Fibroblast of villous mesenchyme (primary cell): ENCODE data around the gene POLN. TPM values are rescaled to one million over a fixed set of nuclear protein-coding genes. Genes with fewer than 3 reads are reported as not detected.

Experiments used
- DNase-seq: peaks from one replicate; pipeline ENCODE4 v3.0.0-alpha.2; 2010; ENCODE audit warnings: low read depth
- H3K4me3 ChIP-seq: 2 replicates; pipeline ENCODE4 v1.5.1; 2011; ENCODE audit warnings: low read depth, mild to moderate bottlenecking, low read length
- CTCF ChIP-seq: IDR thresholded peaks from 2 replicates; pipeline ENCODE4 v1.5.1; 2012; ENCODE audit warnings: low read depth, mild to moderate bottlenecking, low read length; ENCODE audit not compliant: insufficient read depth
- total RNA-seq: library from RNA; depleted of rRNA; stranded (reverse); fragments of >200 nt; gene quantifications from 2 replicates; pipeline ENCODE4 v1.2.3, GENCODE V29; 2012

The POLN gene
- total RNA-seq, 1 donor, result 4.7 TPM

GRCh38 chr4:2048831-2049230 lies 193.1 kb downstream of the POLN start:
- H3K4me3 ChIP-seq, result no peak overlapping the region
- TF ChIP-seq CTCF, result no peak

GRCh38 chr4:2047781-2048581 lies 193.9 kb downstream of the POLN start:
- no peak for DNase-seq
- no peak overlapping the region for H3K4me3 ChIP-seq
- TF ChIP-seq CTCF, result no peak

More at GRCh38 chr4:2048831-2049230, 193.1 kb downstream of the POLN start:
- DNase-seq, result no peak

DNA sequence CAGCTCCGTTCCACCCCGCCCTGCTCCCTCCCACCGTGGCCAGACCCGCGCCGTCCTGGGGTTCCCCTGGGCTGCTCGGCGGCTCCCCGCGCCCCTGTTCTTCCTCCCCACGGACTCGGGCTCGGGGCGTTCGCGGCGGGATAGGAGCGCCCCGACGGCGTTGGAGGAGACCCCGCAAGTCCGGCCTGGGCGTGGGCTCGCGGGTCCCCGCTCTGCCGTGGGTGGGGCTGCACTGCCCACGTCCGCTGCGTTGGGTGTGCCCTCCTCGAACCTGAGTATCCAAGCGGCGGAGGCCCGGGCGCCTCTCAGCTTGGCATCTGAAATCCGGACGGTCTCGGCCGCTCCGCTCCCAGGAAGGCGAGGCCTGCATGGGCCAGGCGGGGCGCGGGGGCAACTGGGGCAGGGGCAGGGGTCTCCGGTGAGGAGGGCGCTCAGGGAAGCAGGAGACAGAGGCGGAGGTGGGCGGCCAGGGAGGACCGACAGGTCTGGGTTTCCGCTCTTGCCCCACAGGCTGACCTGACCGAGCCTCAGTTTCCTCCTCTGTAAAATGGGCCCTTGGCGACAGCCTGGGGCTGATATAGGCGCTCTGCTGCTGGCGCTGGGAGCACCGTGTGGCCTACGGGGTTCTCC lies 194.8 kb downstream of the POLN start:
- no peak overlapping the region for H3K4me3 ChIP-seq
- no peak for TF ChIP-seq CTCF
- no peak for DNase-seq

DNA sequence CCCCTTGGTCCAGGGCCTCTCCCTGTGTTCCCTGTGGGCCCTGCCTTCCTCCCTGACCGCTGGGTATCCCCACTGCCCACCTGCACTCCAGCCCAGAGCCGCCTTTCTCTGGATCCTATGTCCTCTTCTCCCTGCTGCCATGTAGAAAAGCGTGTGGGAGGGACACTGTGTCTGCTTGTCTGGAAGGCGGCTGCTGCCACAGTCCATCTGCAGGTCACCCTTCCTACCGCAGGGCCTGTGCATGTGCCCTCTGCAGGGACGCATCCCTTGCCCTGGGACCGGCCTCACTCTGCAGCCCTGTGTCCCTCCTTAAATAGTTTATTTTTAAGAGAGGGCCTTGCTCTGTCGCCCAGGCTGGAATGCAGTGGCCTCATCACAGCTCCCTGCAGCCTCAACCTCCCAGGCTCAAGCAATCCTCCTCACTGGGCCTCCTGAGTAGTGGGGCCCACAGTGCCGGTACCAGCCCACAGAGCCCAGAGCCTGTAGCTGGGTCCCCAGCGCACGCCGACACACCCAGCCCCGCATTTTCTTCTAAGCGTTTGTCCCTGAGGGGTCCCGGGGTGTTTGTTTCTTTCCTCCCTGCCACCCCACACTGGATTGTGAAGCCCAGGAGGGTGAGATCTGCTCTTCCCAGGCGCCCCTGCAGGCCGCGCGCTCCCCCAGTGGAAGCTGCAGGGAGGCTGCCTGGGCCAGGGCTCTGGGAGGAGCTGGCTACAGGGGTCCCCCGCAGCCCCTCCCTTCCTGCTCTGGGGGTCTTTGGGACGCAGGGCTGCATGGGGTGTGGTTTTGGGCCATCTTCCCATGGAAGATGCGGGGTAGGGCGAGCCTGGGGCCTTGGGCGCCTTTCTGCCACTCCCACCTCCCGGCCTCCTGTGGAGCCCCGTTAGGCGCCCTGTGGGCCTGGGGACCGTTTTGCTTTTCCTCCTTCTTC lies 195.6 kb downstream of the POLN start:
- DNase-seq, result no peak
- no peak overlapping the region for H3K4me3 ChIP-seq
- TF ChIP-seq CTCF, result no peak

DNA sequence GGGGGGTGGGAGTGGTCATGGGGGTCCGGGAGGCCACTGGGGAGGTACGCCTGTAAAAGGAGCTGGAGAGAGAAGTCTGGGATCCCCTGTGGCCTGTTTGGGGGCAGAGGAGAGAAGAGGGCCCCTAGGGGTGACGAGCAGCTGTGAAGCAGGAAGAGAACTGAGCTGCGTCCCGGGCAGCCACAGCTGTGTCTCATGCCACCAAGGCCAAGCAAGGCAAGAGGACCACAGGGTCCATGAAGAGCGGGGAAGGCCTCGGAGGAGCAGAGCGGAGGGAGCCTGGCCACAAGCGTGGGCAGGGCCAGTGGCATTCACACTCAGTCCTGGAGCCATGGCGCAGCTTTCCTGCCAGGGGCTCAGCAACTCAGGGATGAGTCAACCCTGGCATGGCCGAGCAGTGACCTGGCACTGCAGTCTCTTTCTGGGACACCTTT lies 196.4 kb downstream of the POLN start:
- H3K4me3 ChIP-seq, result no peak overlapping the region
- DNase-seq, result no peak
- no peak for TF ChIP-seq CTCF
